ENCODE results near the gene CLSTN2. TPM values are rescaled to one million over a fixed set of nuclear protein-coding genes. Genes with fewer than 3 reads are reported as not detected.

The CLSTN2 gene
- total and polyA plus RNA-seq, 8 donors: 0.31 to 1.1 (median 0.61) TPM

GRCh38 chr3:140249188-140249587, 314.2 kb downstream of the CLSTN2 start:
- Histone ChIP-seq H3K36me3 (no peaks in the 10 kb centered on the region), H3K27ac (no peak overlapping the region), H3K4me3 (no peak overlapping the region), H3K27me3 (no peaks in the 10 kb centered on the region), H3K4me1 (no peaks in the 10 kb centered on the region), H3K9me3 (no peaks in the 10 kb centered on the region)
- DNase-seq (no peak), ATAC-seq (no peak)
- no peak for TF ChIP-seq CTCF (IDR thresholded peaks at IDR 0.05)
- intact Hi-C loops (cut with DNase I): no loop called here

- Histone ChIP-seq H3K4me3 (no peak overlapping the region), H3K27me3 (no peaks in the 10 kb centered on the region), H3K9me3 (no peaks in the 10 kb centered on the region), H3K4me1 (no peaks in the 10 kb centered on the region), H3K27ac (no peak overlapping the region), H3K36me3 (no peaks in the 10 kb centered on the region)
- intact Hi-C loops (cut with DNase I): no loop called here
- TF ChIP-seq CTCF (IDR thresholded peaks at IDR 0.05): no peak
- ATAC-seq: no peak
- DNase-seq: no peak
Observed at GRCh38 chr3:140250010-140250855, 315.2 kb downstream of the CLSTN2 start.

DNA sequence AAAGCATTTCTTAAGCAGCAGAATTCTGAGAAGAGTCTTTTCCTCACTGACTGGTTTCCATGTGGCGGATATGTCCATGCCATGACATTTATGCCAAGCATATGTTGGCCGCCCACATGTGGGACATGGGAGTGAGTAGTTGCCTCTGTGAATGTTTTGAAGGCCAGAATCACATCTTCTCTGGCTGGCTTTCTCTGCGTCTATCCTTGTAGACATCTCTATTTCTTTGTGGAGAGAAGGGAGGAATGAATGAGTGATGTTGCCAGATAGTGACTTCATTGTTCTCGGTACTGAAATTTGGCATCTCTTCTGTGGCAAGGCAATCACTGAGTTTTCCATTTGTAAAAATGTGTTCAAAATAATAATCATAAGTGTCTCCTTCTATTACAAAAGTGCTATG, 316.0 kb downstream of the CLSTN2 start:
- no peak overlapping the region for H3K4me3 ChIP-seq
- TF ChIP-seq CTCF (IDR thresholded peaks at IDR 0.05): no peak
- DNase-seq (no peak), ATAC-seq (no peak)
- intact Hi-C loops (cut with DNase I): no loop called here
- H3K9me3 ChIP-seq: no peaks in the 10 kb centered on the region
- no peaks in the 10 kb centered on the region for H3K36me3 ChIP-seq
- H3K27me3 ChIP-seq: no peaks in the 10 kb centered on the region
- H3K27ac ChIP-seq: no peak overlapping the region
- H3K4me1 ChIP-seq: no peaks in the 10 kb centered on the region

- Histone ChIP-seq H3K27ac (no peak overlapping the region), H3K4me1 (no peaks in the 10 kb centered on the region), H3K36me3 (no peaks in the 10 kb centered on the region), H3K9me3 (no peaks in the 10 kb centered on the region), H3K4me3 (no peak overlapping the region), H3K27me3 (no peaks in the 10 kb centered on the region)
- intact Hi-C loops (cut with DNase I): no loop called here
- ATAC-seq: no peak
- DNase-seq: no peak
- TF ChIP-seq CTCF (IDR thresholded peaks at IDR 0.05): no peak
Observed at GRCh38 chr3:140251678-140252077, 316.7 kb downstream of the CLSTN2 start.

DNA sequence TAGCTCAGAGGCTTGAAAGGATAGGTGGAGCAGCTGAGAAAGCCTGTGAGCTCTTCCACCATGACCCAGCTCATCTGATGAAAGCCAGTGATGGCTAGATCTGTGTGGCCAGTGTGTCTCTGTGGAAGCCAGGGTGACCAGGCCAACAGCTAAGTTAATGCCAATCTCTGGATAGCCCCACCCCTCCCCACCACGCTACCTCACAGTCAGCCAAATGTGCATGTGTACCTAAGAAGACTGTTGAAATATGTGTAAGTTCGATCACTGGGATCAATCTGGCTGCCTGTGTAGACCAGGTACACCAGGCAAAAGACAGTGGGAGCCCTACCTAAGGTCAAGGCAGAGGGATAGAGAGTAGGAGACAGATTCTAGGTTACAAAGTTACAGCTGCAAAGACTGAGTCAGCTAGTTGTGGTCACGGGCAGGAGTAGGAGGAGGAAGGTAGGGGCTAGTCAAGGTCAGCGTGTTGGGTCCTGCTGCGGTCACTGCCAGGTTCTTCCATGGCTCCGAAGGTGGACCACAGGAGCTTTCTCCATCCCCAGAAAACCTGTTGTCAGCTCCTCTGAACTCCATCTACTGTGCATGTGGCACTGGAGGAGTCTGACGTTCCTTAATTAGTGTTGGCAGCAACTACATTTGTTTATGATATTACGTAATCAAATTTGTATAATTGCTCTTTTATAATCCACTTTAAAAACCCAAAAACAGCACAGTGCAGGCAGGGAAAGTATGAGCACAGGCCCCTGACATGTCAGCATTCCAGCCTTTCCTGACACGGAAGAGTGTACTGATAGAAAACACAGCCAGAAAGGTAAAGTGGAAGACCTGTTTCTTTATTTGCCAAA, 318.0 kb downstream of the CLSTN2 start:
- Histone ChIP-seq H3K36me3 (no peaks in the 10 kb centered on the region), H3K4me1 (no peaks in the 10 kb centered on the region), H3K27ac (no peak overlapping the region), H3K9me3 (no peaks in the 10 kb centered on the region), H3K27me3 (no peaks in the 10 kb centered on the region), H3K4me3 (no peak overlapping the region)
- TF ChIP-seq CTCF (IDR thresholded peaks at IDR 0.05): no peak
- intact Hi-C loops (cut with DNase I): no loop called here
- no peak for DNase-seq
- no peak for ATAC-seq
